HUES48 (cell line): ENCODE results near the gene CDC25B.

Source experiments
- H3K27ac ChIP-seq: one replicate; pipeline ENCODE4 v1.7.0; 2013; ENCODE audit warnings: low read depth, low read length, inconsistent platforms
- H3K27me3 ChIP-seq: 2 replicates; pipeline ENCODE4 v1.6.1; 2013; ENCODE audit warnings: mild to moderate bottlenecking, low read length; ENCODE audit not compliant: control insufficient read depth, insufficient read depth
- H3K36me3 ChIP-seq: 2 replicates; pipeline ENCODE4 v1.6.1; 2013; ENCODE audit warnings: low read length; ENCODE audit not compliant: control insufficient read depth, insufficient read depth
- H3K4me1 ChIP-seq: 2 replicates; pipeline ENCODE4 v1.6.1; 2013; ENCODE audit warnings: mild to moderate bottlenecking, low read length; ENCODE audit not compliant: control insufficient read depth, insufficient read depth
- H3K4me3 ChIP-seq: 2 replicates; pipeline ENCODE4 v1.5.1; 2013; ENCODE audit warnings: mild to moderate bottlenecking, low read depth, low read length
- H3K9ac ChIP-seq: 2 replicates; pipeline ENCODE4 v1.6.1; 2013; ENCODE audit warnings: mild to moderate bottlenecking, low read depth, low read length, moderate library complexity
- H3K9me3 ChIP-seq: 2 replicates; pipeline ENCODE4 v1.6.1; 2013; ENCODE audit warnings: low read length; ENCODE audit not compliant: control insufficient read depth, insufficient read depth

The CDC25B gene

GRCh38 chr20:3753501-3754275 is 42.4 kb upstream of the CDC25B start:
- Histone ChIP-seq H3K9me3 (no peaks in the 10 kb centered on the region), H3K4me1 (peaks cover 15% of the 10 kb centered on the region), H3K4me3 (no peak overlapping the region), H3K27ac (no peak overlapping the region), H3K27me3 (peaks cover 35% of the 10 kb centered on the region), H3K36me3 (peaks cover 24% of the 10 kb centered on the region; the same call in 1 of the 2 replicates), H3K9ac (no peak overlapping the region)

DNA sequence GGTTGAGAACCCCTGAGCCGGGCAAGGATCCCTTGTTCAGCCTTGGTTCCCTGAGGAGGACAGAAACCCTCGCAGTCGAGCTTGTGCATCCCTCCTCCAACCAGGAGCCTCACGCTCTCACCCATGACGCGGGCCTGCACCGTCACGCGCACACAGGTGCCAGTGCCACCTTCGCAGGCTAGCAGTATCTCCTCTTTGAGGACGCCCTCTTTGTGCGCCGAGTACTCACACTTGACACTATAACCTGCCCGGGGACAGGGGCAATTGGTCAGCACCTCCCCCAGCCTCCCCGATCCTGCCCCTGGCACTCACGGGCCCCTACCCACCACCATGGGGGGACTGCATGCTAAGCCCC is 41.9 kb upstream of the CDC25B start:
- no peak overlapping the region for H3K9ac ChIP-seq
- H3K4me1 ChIP-seq = peaks cover 15% of the 10 kb centered on the region
- no peaks in the 10 kb centered on the region for H3K9me3 ChIP-seq
- H3K27me3 ChIP-seq = peaks cover 29% of the 10 kb centered on the region
- no peak overlapping the region for H3K4me3 ChIP-seq
- peaks cover 25% of the 10 kb centered on the region for H3K36me3 ChIP-seq
- no peak overlapping the region for H3K27ac ChIP-seq

DNA sequence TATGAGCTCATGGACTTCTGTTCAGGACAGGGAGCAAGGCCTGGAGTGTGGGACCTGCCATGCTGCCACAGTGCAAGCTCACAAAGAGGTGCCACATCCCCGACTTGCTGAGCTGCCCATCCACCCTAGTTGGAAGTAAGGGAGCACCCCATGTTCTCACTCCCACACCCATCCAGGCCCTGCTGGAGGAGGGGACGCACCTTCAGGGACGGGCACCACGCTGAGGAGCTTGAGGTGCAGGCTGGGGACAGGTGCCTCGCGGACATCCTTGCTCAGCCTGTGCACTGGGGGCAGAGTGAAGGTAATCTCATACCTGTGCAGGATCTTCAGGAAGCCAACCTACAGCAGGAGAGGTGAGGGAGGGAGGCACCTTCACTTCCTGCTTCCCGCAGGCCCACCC is 40.8 kb upstream of the CDC25B start:
- H3K9ac ChIP-seq = no peak overlapping the region
- no peak overlapping the region for H3K27ac ChIP-seq
- peaks cover 11% of the 10 kb centered on the region for H3K4me1 ChIP-seq
- H3K9me3 ChIP-seq = no peaks in the 10 kb centered on the region
- peaks cover 31% of the 10 kb centered on the region for H3K36me3 ChIP-seq
- no peak overlapping the region for H3K4me3 ChIP-seq
- H3K27me3 ChIP-seq = peaks cover 20% of the 10 kb centered on the region

DNA sequence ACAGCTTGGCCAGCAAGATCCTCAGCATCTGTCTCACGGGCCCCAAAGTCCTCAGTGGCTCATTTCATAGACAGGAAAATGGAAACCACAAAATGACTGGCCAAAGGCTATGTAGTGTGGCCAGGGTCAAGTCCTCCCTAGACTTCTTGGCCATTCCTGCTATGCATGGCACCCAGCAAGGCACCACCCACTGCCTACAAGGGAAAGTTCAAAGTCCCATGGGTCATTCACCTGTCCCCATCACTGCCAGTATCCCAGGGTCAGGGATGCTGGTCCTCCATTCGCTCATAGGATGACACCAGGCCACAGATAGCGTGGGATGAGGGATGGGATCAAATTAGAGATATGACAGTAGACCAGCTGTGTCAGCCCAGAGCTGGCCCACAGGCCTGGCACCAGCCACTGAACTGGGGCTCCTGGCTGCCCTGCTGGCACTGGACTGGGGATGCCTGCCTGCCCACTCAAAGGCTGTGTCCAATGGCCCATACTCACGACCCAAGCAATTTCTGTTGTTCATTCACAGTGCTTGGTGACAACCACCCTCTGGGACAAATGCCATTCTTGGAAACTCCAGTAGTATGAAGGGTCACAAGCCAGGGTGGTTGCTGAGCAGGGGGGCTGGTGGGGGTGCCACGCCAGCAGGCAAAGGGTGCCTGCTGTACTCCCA is 40.2 kb upstream of the CDC25B start:
- Histone ChIP-seq H3K9ac (no peak overlapping the region), H3K36me3 (peaks cover 31% of the 10 kb centered on the region), H3K9me3 (no peaks in the 10 kb centered on the region), H3K27ac (no peak overlapping the region), H3K4me3 (no peak overlapping the region), H3K4me1 (peaks cover 9% of the 10 kb centered on the region), H3K27me3 (peaks cover 13% of the 10 kb centered on the region)

- H3K4me3 ChIP-seq = no peak overlapping the region
- peaks cover 39% of the 10 kb centered on the region for H3K36me3 ChIP-seq
- H3K9ac ChIP-seq = no peak overlapping the region
- peaks cover 4% of the 10 kb centered on the region; the same call in 1 of the 2 replicates for H3K27me3 ChIP-seq
- peaks cover 8% of the 10 kb centered on the region for H3K4me1 ChIP-seq
- no peak overlapping the region for H3K27ac ChIP-seq
- H3K9me3 ChIP-seq = no peaks in the 10 kb centered on the region
These were observed 38.8 kb upstream of the CDC25B start for GRCh38 chr20:3757268-3757667.

DNA sequence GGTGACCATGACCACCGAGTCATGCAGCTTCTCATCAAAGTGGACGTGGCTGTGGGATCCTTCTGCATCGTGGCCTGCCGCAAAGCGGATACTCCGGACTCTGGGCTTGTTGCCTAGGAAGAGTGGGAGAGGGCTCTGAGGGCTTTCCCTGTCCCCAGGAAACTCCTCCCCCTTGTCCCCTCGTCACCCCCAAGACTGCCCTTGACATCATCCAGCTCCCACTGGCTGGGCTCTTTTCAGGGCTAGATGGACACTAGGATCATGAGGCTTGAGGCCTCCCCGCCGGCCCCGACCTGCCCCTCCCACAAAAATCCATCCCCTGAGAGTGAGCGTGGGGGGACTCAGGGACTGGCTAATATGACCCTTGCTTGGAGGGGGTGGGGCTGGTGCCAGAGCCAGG is 37.5 kb upstream of the CDC25B start:
- no peaks in the 10 kb centered on the region for H3K9me3 ChIP-seq
- H3K27ac ChIP-seq = no peak overlapping the region
- H3K9ac ChIP-seq = no peak overlapping the region
- no peaks in the 10 kb centered on the region for H3K27me3 ChIP-seq
- H3K36me3 ChIP-seq = peaks cover 40% of the 10 kb centered on the region
- peaks cover 4% of the 10 kb centered on the region; the same call in 1 of the 2 replicates for H3K4me1 ChIP-seq
- no peak overlapping the region for H3K4me3 ChIP-seq

DNA sequence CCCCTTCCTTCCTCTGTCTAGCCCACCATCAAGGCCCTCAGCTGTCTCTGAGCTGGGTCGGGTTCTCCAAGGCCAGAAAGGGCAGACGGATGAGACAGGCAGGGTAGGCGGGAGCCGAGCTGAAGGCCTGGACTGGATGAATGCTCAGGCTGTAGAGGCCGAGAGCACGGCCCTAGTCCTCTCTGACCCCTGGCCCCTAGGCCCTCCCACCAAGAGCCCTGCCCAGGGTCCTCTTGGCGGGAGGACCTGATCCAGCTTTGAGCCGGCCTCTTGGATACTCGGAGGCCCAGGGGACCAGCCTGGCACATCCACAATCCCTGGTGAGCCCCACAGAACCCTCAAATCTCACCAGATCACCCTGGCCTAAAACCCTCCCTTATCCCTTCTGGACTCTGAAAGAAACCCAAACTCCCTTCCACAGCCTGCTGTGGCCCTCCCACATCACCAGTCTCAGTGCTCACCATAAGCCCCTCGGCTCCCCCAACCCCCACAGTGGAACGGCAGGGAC is 36.7 kb upstream of the CDC25B start:
- H3K36me3 ChIP-seq = peaks cover 40% of the 10 kb centered on the region
- H3K27me3 ChIP-seq = no peaks in the 10 kb centered on the region
- no peak overlapping the region for H3K4me3 ChIP-seq
- peaks cover 4% of the 10 kb centered on the region; the same call in 1 of the 2 replicates for H3K4me1 ChIP-seq
- H3K9ac ChIP-seq = no peak overlapping the region
- H3K9me3 ChIP-seq = no peaks in the 10 kb centered on the region
- no peak overlapping the region for H3K27ac ChIP-seq

DNA sequence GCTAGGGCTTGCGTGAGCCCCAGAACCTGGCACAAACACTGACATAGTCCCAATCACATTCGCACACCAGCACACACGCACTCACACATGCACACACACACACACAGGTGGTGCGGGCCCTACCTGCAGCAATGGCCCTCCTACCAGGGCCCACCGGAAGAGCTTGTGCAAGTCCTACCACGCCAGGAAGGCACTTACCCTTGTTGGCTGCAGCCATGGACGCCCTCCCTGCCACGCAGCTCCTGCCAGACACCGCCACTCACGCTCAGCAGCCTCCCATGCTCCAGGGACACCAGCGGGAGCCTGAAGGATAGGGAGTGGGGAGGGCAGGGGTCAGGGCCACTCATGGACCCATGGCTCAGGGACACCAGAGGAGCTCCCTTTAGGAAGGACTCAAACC is 36.2 kb upstream of the CDC25B start:
- Histone ChIP-seq H3K4me3 (no peak overlapping the region), H3K9me3 (no peaks in the 10 kb centered on the region), H3K36me3 (peaks cover 40% of the 10 kb centered on the region), H3K9ac (no peak overlapping the region), H3K27me3 (no peaks in the 10 kb centered on the region), H3K27ac (no peak overlapping the region), H3K4me1 (peaks cover 4% of the 10 kb centered on the region; the same call in 1 of the 2 replicates)

GRCh38 chr20:3760655-3761348 is 35.3 kb upstream of the CDC25B start:
- no peaks in the 10 kb centered on the region for H3K9me3 ChIP-seq
- peaks cover 4% of the 10 kb centered on the region; the same call in 1 of the 2 replicates for H3K4me1 ChIP-seq
- no peak overlapping the region for H3K27ac ChIP-seq
- H3K27me3 ChIP-seq = no peaks in the 10 kb centered on the region
- H3K9ac ChIP-seq = no peak overlapping the region
- peaks cover 31% of the 10 kb centered on the region for H3K36me3 ChIP-seq
- H3K4me3 ChIP-seq = no peak overlapping the region

- Histone ChIP-seq H3K9ac (no peak overlapping the region), H3K27ac (no peak overlapping the region)
These were observed 32.2 kb upstream of the CDC25B start for GRCh38 chr20:3763671-3764601.

More at GRCh38 chr20:3763671-3764601, 32.2 kb upstream of the CDC25B start:
- Histone ChIP-seq H3K36me3 (peaks cover 16% of the 10 kb centered on the region), H3K4me3 (no peak overlapping the region), H3K9me3 (no peaks in the 10 kb centered on the region), H3K27me3 (no peaks in the 10 kb centered on the region), H3K4me1 (peaks cover 12% of the 10 kb centered on the region)
